NT2/D1 (cell line): ENCODE measurements around the gene IQSEC3.

Experiments
- YY1 ChIP-seq: IDR thresholded peaks from 2 replicates; pipeline ENCODE4 v1.6.1; 2011; ENCODE audit not compliant: insufficient read length, insufficient read depth
- ZNF274 ChIP-seq: IDR thresholded peaks from 2 replicates; pipeline ENCODE4 v1.6.1; 2011; ENCODE audit warnings: mild to moderate bottlenecking, low read depth, low read length

- no peak for TF ChIP-seq ZNF274
- TF ChIP-seq YY1 = no peak
These were observed 124.3 kb downstream of the IQSEC3 start for GRCh38 chr12:190881-191280.
